ENCODE results near the gene PALM2AKAP2.

GRCh38 chr9:109812818-109813281, 32.9 kb downstream of the PALM2AKAP2 start:
- TF ChIP-seq CTCF (IDR thresholded peaks at IDR 0.05) = no peak
- no peak for TF ChIP-seq POLR2A (IDR thresholded peaks at IDR 0.05)

Measured in lower leg skin (tissue), 3 donors.